Measurements from ENCODE around the gene NDST1. TPM values are rescaled to one million over a fixed set of nuclear protein-coding genes. Genes with fewer than 3 reads are reported as not detected.

The NDST1 gene
- total RNA-seq, 1 donor, result 104 TPM

DNA sequence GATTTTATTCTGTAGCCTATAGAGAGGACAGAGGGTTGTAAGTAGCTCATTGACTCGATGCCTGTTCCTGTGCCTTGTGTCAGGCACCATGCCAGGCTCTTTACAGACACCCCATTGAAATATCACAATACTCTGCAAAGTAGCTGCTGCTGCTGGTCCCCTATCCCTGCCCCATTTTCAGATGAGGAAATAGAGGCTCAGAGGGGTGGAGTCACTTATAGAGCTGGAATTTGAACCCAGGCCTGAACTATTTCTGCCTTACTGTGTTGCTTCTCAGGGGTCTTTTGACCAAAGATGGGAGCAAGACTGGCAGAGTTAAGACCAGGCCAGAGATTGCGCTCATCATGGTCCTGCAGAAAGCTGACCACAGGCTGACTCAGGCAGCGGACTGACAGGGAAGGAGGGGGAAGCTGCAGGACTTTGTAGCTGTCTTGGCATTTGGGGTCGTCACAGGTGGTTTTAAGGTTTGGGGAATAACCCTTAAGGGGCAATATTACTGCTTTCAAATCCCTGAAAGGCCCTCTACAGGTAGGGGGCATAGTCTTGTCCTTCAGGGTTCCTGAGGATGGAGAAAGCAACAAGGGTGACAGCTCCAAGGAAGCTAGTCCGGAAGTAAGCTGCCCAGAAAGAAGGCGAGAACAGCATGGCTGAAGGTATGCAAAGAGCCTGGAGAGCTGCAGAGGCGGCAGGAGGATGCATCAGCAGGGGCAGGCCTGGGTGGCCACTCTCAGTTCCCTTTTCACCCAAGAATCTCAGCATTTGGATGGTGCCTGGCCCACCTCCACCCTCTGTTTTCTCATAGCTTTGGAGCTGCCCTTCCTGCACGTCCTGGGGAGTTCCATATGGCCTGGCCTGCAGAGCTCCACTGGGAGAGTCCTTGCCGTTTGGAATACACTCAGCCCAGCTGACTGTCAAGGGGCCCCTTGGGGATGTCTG, 18.3 kb upstream of the NDST1 start:
- Histone ChIP-seq H4K20me1 (ENCODE audit: insufficient read depth, low read length) (peaks cover 49% of the 10 kb centered on the region), H3K36me3 (ENCODE audit: insufficient read depth, low read length) (peaks cover 32% of the 10 kb centered on the region), H3K4me2 (ENCODE audit: insufficient read depth, low read length) (peak overlapping the region; percentile 76), H3K4me1 (ENCODE audit: insufficient read depth, low read length) (peaks cover 61% of the 10 kb centered on the region), H3K27ac (ENCODE audit: low read depth, low read length) (peak overlapping the region; percentile 91), H3K27me3 (ENCODE audit: insufficient read depth, low read length) (no peaks in the 10 kb centered on the region), H3K4me3 (ENCODE audit: insufficient read depth, low read length) (peak overlapping the region; percentile 96), H3K79me2 (ENCODE audit: insufficient read depth, low read length) (peaks cover 92% of the 10 kb centered on the region), H3K9me3 (ENCODE audit: low read depth, low read length) (no peaks in the 10 kb centered on the region), H2AFZ (ENCODE audit: low read length) (no peak overlapping the region)
- TF ChIP-seq, protein P1, sequence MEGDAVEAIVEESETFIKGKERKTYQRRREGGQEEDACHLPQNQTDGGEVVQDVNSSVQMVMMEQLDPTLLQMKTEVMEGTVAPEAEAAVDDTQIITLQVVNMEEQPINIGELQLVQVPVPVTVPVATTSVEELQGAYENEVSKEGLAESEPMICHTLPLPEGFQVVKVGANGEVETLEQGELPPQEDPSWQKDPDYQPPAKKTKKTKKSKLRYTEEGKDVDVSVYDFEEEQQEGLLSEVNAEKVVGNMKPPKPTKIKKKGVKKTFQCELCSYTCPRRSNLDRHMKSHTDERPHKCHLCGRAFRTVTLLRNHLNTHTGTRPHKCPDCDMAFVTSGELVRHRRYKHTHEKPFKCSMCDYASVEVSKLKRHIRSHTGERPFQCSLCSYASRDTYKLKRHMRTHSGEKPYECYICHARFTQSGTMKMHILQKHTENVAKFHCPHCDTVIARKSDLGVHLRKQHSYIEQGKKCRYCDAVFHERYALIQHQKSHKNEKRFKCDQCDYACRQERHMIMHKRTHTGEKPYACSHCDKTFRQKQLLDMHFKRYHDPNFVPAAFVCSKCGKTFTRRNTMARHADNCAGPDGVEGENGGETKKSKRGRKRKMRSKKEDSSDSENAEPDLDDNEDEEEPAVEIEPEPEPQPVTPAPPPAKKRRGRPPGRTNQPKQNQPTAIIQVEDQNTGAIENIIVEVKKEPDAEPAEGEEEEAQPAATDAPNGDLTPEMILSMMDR (IDR thresholded peaks at IDR 0.05; ENCODE audit: extremely low read depth, low read depth, low read length), result no peak
- peak; percentile 90 for DNase-seq (ENCODE audit: insufficient read length, low spot score, missing footprints)

DNA sequence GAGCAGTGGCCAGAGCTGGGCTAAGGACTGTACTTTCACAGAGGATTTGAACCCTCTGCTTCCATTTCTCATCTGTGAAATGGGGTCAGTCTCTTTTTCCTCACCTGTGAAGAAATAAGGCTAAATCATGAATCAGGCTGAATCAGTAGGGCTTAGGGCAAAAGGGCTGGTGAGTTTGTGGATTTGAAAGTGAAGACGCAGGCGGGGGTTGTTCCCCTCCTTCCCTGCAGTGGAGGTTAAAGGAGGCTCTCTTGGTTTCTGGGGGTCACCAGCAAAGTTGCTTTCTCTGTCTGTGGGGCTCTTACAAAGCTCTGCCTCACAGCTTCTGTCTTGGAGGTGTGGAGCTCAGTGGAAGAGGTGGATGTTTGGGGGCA, 17.6 kb upstream of the NDST1 start:
- peak; percentile 53 for DNase-seq (ENCODE audit: insufficient read length, low spot score, missing footprints)
- Histone ChIP-seq H3K4me1 (ENCODE audit: insufficient read depth, low read length) (peaks cover 61% of the 10 kb centered on the region), H3K79me2 (ENCODE audit: insufficient read depth, low read length) (peaks cover 89% of the 10 kb centered on the region), H3K9me3 (ENCODE audit: low read depth, low read length) (no peaks in the 10 kb centered on the region), H3K36me3 (ENCODE audit: insufficient read depth, low read length) (peaks cover 32% of the 10 kb centered on the region), H3K27ac (ENCODE audit: low read depth, low read length) (peak overlapping the region; percentile 91), H3K4me2 (ENCODE audit: insufficient read depth, low read length) (peak overlapping the region; percentile 76), H3K27me3 (ENCODE audit: insufficient read depth, low read length) (no peaks in the 10 kb centered on the region), H4K20me1 (ENCODE audit: insufficient read depth, low read length) (peaks cover 49% of the 10 kb centered on the region), H2AFZ (ENCODE audit: low read length) (no peak overlapping the region), H3K4me3 (ENCODE audit: insufficient read depth, low read length) (peak overlapping the region; percentile 96)
- TF ChIP-seq, protein P1 (IDR thresholded peaks at IDR 0.05; ENCODE audit: extremely low read depth, low read depth, low read length), result no peak

DNA sequence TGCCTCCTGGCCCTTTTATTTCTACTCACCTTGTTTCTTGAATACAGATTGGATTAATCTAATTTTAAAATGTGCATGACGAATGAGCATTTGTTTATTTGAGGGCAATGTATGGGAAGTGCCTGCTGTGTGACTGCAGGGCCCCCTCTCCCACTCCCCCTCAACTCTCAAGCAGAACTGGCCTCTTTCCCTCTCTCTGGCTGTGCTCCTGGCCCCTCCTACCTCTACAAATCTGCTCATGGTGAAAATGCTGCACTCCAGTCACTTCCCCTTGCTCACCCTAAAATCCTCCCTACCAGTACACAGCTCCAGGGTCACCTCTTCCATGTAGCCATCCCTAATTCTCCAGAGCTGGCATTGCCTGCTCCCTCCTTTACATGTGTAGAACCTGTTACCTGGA, 17.2 kb upstream of the NDST1 start:
- no peak overlapping the region for H2AFZ ChIP-seq (ENCODE audit: low read length)
- no peaks in the 10 kb centered on the region for H3K27me3 ChIP-seq (ENCODE audit: insufficient read depth, low read length)
- TF ChIP-seq, protein P1 (IDR thresholded peaks at IDR 0.05; ENCODE audit: extremely low read depth, low read depth, low read length), result no peak
- H3K27ac ChIP-seq (ENCODE audit: low read depth, low read length), result peak overlapping the region; percentile 91
- H3K79me2 ChIP-seq (ENCODE audit: insufficient read depth, low read length), result peaks cover 88% of the 10 kb centered on the region
- peak overlapping the region; percentile 76 for H3K4me2 ChIP-seq (ENCODE audit: insufficient read depth, low read length)
- peaks cover 34% of the 10 kb centered on the region for H3K36me3 ChIP-seq (ENCODE audit: insufficient read depth, low read length)
- DNase-seq (ENCODE audit: insufficient read length, low spot score, missing footprints), result peak; percentile 14
- peaks cover 51% of the 10 kb centered on the region for H4K20me1 ChIP-seq (ENCODE audit: insufficient read depth, low read length)
- H3K4me1 ChIP-seq (ENCODE audit: insufficient read depth, low read length), result peaks cover 61% of the 10 kb centered on the region
- H3K4me3 ChIP-seq (ENCODE audit: insufficient read depth, low read length), result peak overlapping the region; percentile 18
- H3K9me3 ChIP-seq (ENCODE audit: low read depth, low read length), result no peaks in the 10 kb centered on the region

DNA sequence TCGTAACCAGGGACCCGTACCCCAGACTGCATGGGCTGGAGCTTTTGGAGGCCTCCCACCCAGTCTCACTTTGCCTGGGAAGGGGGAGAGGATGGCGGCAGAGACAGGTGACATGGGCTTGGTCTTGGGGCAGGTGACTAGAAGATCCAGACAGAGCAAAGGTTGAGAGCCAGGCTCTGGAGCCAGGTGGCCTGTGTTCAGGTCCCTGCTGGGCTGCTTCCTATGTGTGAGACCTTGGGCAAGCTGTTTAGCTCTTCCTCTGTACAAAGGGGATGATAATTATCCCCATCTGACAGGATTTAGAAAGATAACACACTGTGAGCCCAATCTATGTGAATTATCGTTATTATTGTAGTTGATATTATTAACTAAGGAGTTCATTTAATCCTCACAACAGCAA, 16.1 kb upstream of the NDST1 start:
- Histone ChIP-seq H3K4me3 (ENCODE audit: insufficient read depth, low read length) (no peak overlapping the region), H3K4me2 (ENCODE audit: insufficient read depth, low read length) (no peak overlapping the region), H3K27ac (ENCODE audit: low read depth, low read length) (peak overlapping the region; percentile 91), H4K20me1 (ENCODE audit: insufficient read depth, low read length) (peaks cover 57% of the 10 kb centered on the region), H3K79me2 (ENCODE audit: insufficient read depth, low read length) (peaks cover 92% of the 10 kb centered on the region), H3K4me1 (ENCODE audit: insufficient read depth, low read length) (peaks cover 71% of the 10 kb centered on the region), H3K27me3 (ENCODE audit: insufficient read depth, low read length) (no peaks in the 10 kb centered on the region), H3K9me3 (ENCODE audit: low read depth, low read length) (no peaks in the 10 kb centered on the region), H3K36me3 (ENCODE audit: insufficient read depth, low read length) (peaks cover 41% of the 10 kb centered on the region), H2AFZ (ENCODE audit: low read length) (no peak overlapping the region)
- TF ChIP-seq, protein P1 (IDR thresholded peaks at IDR 0.05; ENCODE audit: extremely low read depth, low read depth, low read length), result no peak
- no peak for DNase-seq (ENCODE audit: insufficient read length, low spot score, missing footprints)

Measured in osteoblast (primary cell).